Heart left ventricle (tissue), 16 donors: ENCODE measurements around the gene MAPKAP1. TPM values are rescaled to one million over a fixed set of nuclear protein-coding genes. Genes with fewer than 3 reads are reported as not detected.

Source experiments
- ATAC-seq, 4 donors: fragments of 200-7000 bp; cut with Tn5 transposase; one replicate each; pipeline ENCODE4 v1.9.1; 2020 to 2022; ENCODE audit warnings: moderate library complexity in 4 of 4, mild to moderate bottlenecking in 3 of 4, moderate number of reproducible peaks in 1 of 4
- DNase-seq, 5 donors: peaks; one replicate each; pipeline ENCODE4 v3.0.0-alpha.2; 2020
- H3K27ac ChIP-seq, 12 donors: fragments of 200-600 bp; sonication (generic) in 4 of 12; one replicate each; pipeline versions ENCODE4 v1.5.0 to v1.8.0; 2016 to 2022; ENCODE audit warnings: mild to moderate bottlenecking in 2 of 12
- H3K27me3 ChIP-seq, 9 donors: fragments of 200-600 bp; sonication (generic) in 2 of 9; one replicate each; pipeline versions ENCODE4 v1.5.1 to v1.8.0; 2016 to 2022; ENCODE audit warnings: mild to moderate bottlenecking in 3 of 9
- H3K36me3 ChIP-seq, 9 donors: fragments of 200-600 bp; sonication (generic) in 2 of 9; one replicate each; pipeline versions ENCODE4 v1.5.0 to v1.8.0; 2018 to 2022; ENCODE audit warnings: mild to moderate bottlenecking in 2 of 9
- H3K4me1 ChIP-seq, 12 donors: fragments of 200-600 bp; sonication (generic) in 4 of 12; one replicate each; pipeline versions ENCODE4 v1.5.0 to v1.8.0; 2016 to 2022; ENCODE audit warnings: mild to moderate bottlenecking in 3 of 12
- H3K4me3 ChIP-seq, 12 donors: fragments of 200-600 bp; sonication (generic) in 4 of 12; one replicate each; pipeline versions ENCODE4 v1.5.0 to v1.8.0; 2017 to 2022; ENCODE audit warnings: mild to moderate bottlenecking in 9 of 12, moderate library complexity in 4 of 12
- H3K9me3 ChIP-seq, 12 donors: fragments of 200-600 bp; sonication (generic) in 4 of 12; one replicate each; pipeline versions ENCODE4 v1.5.0 to v1.8.0; 2016 to 2022; ENCODE audit warnings: mild to moderate bottlenecking in 1 of 12
- POLR2A ChIP-seq, 2 donors: fragments of 450-650 bp; IDR thresholded peaks; one replicate each; pipeline ENCODE4 v1.6.1; 2017; ENCODE audit warnings: antibody characterized with exemption in 2 of 2, mild to moderate bottlenecking in 2 of 2, moderate library complexity in 2 of 2
- WGBS, 4 donors: extraction: QIAGEN DNeasy Blood & Tissue Kit in 2 of 4; methylation state at CpG; one replicate each; pipeline versions ENCODE4 v1.1.5 to v1.1.7; 2013 to 2018; 5-methylcytosine and 5-hydroxymethylcytosine counted together
- intact Hi-C, 10 donors: fragments of 100-400 bp; cut with DNase I; formaldehyde crosslinking; loops; one replicate each; pipeline versions ENCODE4 v1.11.1 to v1.14.2; 2022
- polyA plus RNA-seq, 2 donors: library from polyadenylated mRNA; stranded (reverse); fragments of 200-250 nt; gene quantifications; one replicate each; pipeline ENCODE4 v1.2.3, GENCODE V29; 2013
- total RNA-seq, 9 donors: library from RNA; depleted of rRNA in 2 of 9; stranded (reverse); fragments of >200 nt in 2 of 9; fragmentation: NEBNext Ultra II Directional in 3 of 9; extraction: Animal tissue kit (Norgen Biotek cat#: 25700) in 3 of 9; gene quantifications; one replicate each; pipeline versions ENCODE4 v1.1.0 to v1.2.4, GENCODE V29; 2016 to 2023
- TF ChIP-seq, protein P1 (sequence below), 12 donors: fragments of 200-600 bp; sonication (generic) in 4 of 12; IDR thresholded peaks; one replicate each; pipeline versions ENCODE4 v1.5.0 to v1.8.0; 2018 to 2022; ENCODE audit warnings: antibody characterized with exemption in 12 of 12, mild to moderate bottlenecking in 5 of 12
- donor health status: ischemic (EF 13 %, LVEDD 7.1; RV severe dilation, severe dysfunction).
- donor health status: healthy with polysubstance abuse.
- donor health status: DM: no; HTN: yes; CAD: no.
- donor health status: DM: no; HTN: no; CAD: no.
- donor health status: ischemic (EF 25% LVEDD 6.9; RV normal size, moderate dysfunction).
- donor health status: ischemic (EF 25% LVEDD 5.7; RV mildly dilated, moderate dysfunction).
- donor health status: healthy.
- donor health status: DM: yes; HTN: yes; CAD: no.
- donor health status: ischemic (EF 35%, LVEDD 5.7; RV mildly dilated, moderate dysfunction).
- donor health status: nonischemic (EF 11% LVEDD 7.7; RV severe dilation, severe dysfunction).
- donor health status: DM: yes; HTN: yes; CAD: no.
- donor health status: PGD.
- donor health status: ischemic (EF 29% LVEDD 5.4; RV normal size, mild dysfunction).
- donor health status: nonischemic (EF 23%, LVEDD 6.1; RV moderate dilation, normal function).

MAPKAP1 gene
- total and polyA plus RNA-seq, 11 donors = 76.2 to 145 (median 124) TPM

DNA sequence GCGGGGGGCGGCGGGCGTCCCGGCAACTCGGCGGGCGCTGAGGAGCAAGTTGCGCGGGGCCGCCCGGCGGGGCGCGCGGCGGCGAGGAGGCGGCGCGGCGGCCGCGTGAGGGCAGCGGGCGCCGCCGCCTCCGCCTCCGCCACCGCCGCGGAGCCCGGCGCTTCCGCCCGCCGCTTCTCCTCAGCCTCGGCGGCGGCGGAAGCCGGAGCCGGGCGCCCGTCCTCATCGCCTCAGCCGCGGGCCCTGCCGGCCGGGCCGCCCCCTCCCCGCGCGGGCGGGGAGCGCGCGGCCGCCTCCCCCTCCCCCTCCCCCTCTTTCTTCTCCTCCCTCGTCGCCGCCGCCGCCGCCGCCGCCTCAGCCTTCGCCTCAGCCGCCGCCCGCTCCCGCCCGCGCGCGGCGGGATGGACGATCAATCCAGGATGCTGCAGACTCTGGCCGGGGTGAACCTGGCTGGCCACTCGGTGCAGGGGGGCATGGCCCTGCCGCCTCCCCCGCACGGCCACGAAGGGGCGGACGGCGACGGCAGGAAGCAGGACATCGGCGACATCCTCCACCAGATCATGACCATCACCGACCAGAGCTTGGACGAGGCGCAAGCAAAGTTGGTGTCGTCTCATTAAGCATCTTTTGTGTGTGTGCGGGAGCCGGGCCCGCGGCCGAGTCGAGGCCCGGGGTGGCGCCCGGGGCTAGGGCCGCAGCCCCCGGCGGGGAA lies 40.2 kb upstream of the MAPKAP1 start, which contains the start of gene PBX3:
PBX3 (plus strand) TSS at position 321 of the 712 bp plus-strand sequence.
- Histone ChIP-seq H3K27ac (peak within 1 kb of the TSS; percentile 40 to 94 (median 90)), H3K36me3 (no peaks in the 10 kb centered on the region), H3K27me3 (no peaks in the 10 kb centered on the region), H3K4me1 (peaks cover 0 to 48% (median 22%) of the 10 kb centered on the region in 12 donors), H3K9me3 (no peaks in the 10 kb centered on the region), H3K4me3 (peak within 1 kb of the TSS; percentile 61 to 96 (median 86))
- peak in 2 of 4 donors; percentile 1 to 3 for ATAC-seq
- TF ChIP-seq, protein P1, sequence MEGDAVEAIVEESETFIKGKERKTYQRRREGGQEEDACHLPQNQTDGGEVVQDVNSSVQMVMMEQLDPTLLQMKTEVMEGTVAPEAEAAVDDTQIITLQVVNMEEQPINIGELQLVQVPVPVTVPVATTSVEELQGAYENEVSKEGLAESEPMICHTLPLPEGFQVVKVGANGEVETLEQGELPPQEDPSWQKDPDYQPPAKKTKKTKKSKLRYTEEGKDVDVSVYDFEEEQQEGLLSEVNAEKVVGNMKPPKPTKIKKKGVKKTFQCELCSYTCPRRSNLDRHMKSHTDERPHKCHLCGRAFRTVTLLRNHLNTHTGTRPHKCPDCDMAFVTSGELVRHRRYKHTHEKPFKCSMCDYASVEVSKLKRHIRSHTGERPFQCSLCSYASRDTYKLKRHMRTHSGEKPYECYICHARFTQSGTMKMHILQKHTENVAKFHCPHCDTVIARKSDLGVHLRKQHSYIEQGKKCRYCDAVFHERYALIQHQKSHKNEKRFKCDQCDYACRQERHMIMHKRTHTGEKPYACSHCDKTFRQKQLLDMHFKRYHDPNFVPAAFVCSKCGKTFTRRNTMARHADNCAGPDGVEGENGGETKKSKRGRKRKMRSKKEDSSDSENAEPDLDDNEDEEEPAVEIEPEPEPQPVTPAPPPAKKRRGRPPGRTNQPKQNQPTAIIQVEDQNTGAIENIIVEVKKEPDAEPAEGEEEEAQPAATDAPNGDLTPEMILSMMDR (IDR thresholded peaks at IDR 0.05) = no peak
- no peak for TF ChIP-seq POLR2A (IDR thresholded peaks at IDR 0.05)
- peak; percentile 53 to 80 (median 70) for DNase-seq
- WGBS, 4 donors = 0 to 1% (median 0%) methylated on average over 20 to 106 of the region's 107 CpGs
- intact Hi-C loops = loop anchor here in 9 of 10 donors (2.0 to 10.0 kb wide), 10 partner anchors 40 to 505 kb away; partner anchors contain the start of genes MAPKAP1 (in 4 of the 9) and HSPA5 (in 1 of the 9)

DNA sequence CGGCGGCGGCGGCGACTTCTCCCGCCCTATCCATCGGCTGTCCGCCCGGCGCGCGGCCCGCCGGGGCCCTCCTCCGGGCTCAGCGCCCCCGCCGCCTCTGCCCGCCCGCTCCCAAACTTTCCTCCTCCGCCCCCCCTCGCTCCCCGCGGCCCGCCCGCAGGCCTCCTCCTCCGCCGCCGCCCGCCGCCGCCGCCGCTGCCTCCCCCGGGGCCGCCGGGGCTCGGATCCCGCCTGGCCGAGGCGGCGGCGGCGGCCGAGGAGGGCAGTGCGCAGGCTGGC lies 39.7 kb upstream of the MAPKAP1 start:
- Histone ChIP-seq H3K36me3 (no peaks in the 10 kb centered on the region), H3K27me3 (no peaks in the 10 kb centered on the region), H3K4me1 (peaks cover 0 to 43% (median 18%) of the 10 kb centered on the region in 12 donors), H3K4me3 (peak overlapping the region; percentile 43 to 96 (median 76)), H3K27ac (peak overlapping the region; percentile 40 to 94 (median 88)), H3K9me3 (no peaks in the 10 kb centered on the region)
- TF ChIP-seq, protein P1 (IDR thresholded peaks at IDR 0.05) = no peak
- TF ChIP-seq POLR2A (IDR thresholded peaks at IDR 0.05) = no peak
- no peak for DNase-seq
- intact Hi-C loops = loop anchor here in 9 of 10 donors (2.0 to 10.0 kb wide), 10 partner anchors 39 to 504 kb away; partner anchors contain the start of genes MAPKAP1 (in 4 of the 9) and HSPA5 (in 1 of the 9)
- 0 to 1% (median 1%) methylated on average over 27 to 46 of the region's 46 CpGs; no CpG with 5 or more reads in 1 of the 4 donors for WGBS, 4 donors
- no peak for ATAC-seq

DNA sequence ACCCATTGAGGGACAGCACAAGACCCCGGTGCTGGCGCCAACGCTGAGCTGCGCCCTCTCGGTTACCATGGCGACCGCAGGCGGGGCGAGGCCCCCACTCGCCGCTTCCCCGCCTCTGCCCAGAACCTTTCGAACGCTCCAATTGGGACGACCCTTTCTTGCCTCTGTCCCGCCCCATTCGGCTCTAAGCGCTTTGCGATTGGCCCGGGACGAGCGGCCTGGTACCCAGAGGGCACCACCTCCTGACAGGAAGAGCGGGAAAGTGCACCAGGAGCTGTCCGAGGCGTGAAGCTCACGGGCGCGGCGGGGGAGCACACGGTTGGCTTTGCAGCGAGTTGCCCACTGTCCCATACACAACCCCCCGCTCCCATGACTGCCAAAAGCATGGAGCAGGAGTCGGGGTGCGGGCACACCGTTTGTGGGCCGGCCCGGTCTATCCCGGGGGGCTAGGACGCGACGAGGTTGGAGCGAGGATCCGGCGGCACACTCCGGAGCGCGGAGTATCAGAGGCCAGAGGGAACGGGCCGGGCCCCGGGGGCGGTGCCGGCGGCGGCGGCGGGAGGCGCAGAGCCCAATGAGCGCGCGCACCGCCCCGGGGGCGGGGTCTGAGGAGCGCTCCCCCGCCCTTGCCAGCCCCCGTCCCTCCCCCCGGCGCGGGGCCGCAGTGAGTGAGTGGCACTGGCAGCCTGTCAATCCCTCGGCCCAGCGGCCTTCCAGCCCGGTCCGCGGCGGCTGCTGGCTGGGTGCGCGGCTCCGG lies 39.2 kb upstream of the MAPKAP1 start:
- DNase-seq = peak; percentile 96 to 97 (median 97)
- H3K27ac ChIP-seq = peak overlapping the region; percentile 40 to 94 (median 88)
- H3K27me3 ChIP-seq = no peaks in the 10 kb centered on the region
- 0 to 1% (median 1%) methylated on average over 54 to 79 of the region's 79 CpGs for WGBS, 4 donors
- peaks cover 0 to 38% (median 12%) of the 10 kb centered on the region in 12 donors for H3K4me1 ChIP-seq
- ATAC-seq = peak; percentile 95 to 96 (median 96)
- intact Hi-C loops = loop anchor here in 9 of 10 donors (2.0 to 10.0 kb wide), 10 partner anchors 39 to 504 kb away; partner anchors contain the start of genes MAPKAP1 (in 4 of the 9) and HSPA5 (in 1 of the 9)
- H3K4me3 ChIP-seq = peak overlapping the region; percentile 43 to 96 (median 76)
- H3K36me3 ChIP-seq = no peaks in the 10 kb centered on the region
- H3K9me3 ChIP-seq = no peaks in the 10 kb centered on the region
- peak in 1 of 2 donors; percentile 65 for TF ChIP-seq POLR2A (IDR thresholded peaks at IDR 0.05)
- TF ChIP-seq, protein P1 (IDR thresholded peaks at IDR 0.05) = peak in 2 of 12 donors; percentile 6 to 9
